AG09319 (cell line): ENCODE data around the gene ADORA2A.
"Not testable (repeated sequence)": the region's sequence is repeated elsewhere in the genome, so short reads cannot be mapped to it uniquely, and the experiment has no call there.

Experiments used
- DNase-seq: peaks from one replicate; pipeline ENCODE4 v3.0.0-alpha.2; 2010; ENCODE audit warnings: low read depth; ENCODE audit errors: extremely low read depth
- TF ChIP-seq, protein P1 (sequence below): IDR thresholded peaks from 2 replicates; pipeline ENCODE4 v1.5.1; 2011; ENCODE audit warnings: low read depth, mild to moderate bottlenecking, inconsistent platforms, low read length, moderate library complexity

Gene ADORA2A

GRCh38 chr22:24482998-24483397 lies 55.6 kb downstream of the ADORA2A start:
- DNase-seq: no peak
- TF ChIP-seq, protein P1, sequence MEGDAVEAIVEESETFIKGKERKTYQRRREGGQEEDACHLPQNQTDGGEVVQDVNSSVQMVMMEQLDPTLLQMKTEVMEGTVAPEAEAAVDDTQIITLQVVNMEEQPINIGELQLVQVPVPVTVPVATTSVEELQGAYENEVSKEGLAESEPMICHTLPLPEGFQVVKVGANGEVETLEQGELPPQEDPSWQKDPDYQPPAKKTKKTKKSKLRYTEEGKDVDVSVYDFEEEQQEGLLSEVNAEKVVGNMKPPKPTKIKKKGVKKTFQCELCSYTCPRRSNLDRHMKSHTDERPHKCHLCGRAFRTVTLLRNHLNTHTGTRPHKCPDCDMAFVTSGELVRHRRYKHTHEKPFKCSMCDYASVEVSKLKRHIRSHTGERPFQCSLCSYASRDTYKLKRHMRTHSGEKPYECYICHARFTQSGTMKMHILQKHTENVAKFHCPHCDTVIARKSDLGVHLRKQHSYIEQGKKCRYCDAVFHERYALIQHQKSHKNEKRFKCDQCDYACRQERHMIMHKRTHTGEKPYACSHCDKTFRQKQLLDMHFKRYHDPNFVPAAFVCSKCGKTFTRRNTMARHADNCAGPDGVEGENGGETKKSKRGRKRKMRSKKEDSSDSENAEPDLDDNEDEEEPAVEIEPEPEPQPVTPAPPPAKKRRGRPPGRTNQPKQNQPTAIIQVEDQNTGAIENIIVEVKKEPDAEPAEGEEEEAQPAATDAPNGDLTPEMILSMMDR: no peak

DNA sequence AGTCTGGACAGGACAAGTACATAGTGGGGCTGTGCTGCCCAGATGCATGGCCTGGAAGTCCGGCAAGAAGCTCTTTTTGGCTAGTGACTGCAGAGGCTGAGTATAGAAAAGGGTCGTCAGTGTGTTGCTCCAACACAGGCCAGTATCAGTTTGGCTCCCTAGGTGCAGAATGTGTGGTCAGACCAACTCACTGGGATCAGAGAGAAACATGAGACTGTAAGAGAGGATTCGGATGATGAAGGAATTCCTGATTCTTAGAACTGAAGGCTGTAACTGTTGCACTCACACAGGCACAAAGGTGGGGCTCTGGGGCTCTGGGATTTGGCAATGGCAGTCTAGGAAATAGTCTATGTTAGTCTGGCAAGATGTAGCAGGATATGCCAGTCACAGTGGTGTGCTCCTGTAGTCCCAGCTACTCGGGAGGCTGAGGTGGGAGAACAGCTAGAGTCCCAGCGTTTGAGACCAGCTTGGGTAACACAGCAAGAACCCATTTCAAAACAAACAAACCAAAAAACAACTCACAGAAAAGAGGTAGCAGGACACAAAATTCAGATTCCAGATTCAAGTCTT lies 56.7 kb downstream of the ADORA2A start:
- TF ChIP-seq, protein P1: no peak
- no peak for DNase-seq

GRCh38 chr22:24485170-24485569 lies 57.8 kb downstream of the ADORA2A start:
- no peak for DNase-seq
- TF ChIP-seq, protein P1: no peak

- DNase-seq: no peak
Measured at GRCh38 chr22:24485608-24486007, 58.2 kb downstream of the ADORA2A start.

GRCh38 chr22:24486501-24486921 lies 59.1 kb downstream of the ADORA2A start:
- DNase-seq: no peak
- TF ChIP-seq, protein P1: no peak

More at GRCh38 chr22:24485608-24486007, 58.2 kb downstream of the ADORA2A start:
- TF ChIP-seq, protein P1: no peak

GRCh38 chr22:24489011-24489410 lies 61.6 kb downstream of the ADORA2A start:
- TF ChIP-seq, protein P1: no peak
- no peak for DNase-seq

DNA sequence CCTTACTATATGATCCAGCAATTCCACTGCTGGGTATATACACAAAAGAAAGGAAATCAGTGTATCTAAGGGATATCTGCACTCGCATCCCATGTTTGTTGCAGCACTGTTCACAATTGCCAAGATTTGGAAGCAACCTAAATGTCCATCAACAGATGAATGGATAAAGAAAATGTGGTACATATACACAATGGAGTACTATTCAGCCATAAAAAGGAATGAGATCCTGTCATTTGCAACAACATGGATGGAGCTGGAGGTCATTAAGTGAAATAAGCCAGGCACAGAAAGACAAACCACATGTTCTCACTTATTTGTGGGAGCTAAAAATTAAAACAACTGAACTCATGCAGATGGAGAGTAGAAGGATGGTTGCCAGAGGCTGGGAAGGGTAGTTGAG lies 62.0 kb downstream of the ADORA2A start:
- not testable (repeated sequence) for DNase-seq
